ACC112 (cell line): Measurements from ENCODE around the gene HMGCR.
A peak's percentile ranks its signal among the peaks of the same experiment; 100 is the strongest.

Experiments
- H2AFZ ChIP-seq: fragments of 200-600 bp; sonication (generic); one replicate; pipeline ENCODE4 v1.6.0; 2017; ENCODE audit warnings: antibody characterized with exemption, low read length; ENCODE audit not compliant: unreplicated experiment
- H3K27ac ChIP-seq: fragments of 200-600 bp; sonication (generic); 2 replicates; pipeline ENCODE4 v1.5.1; 2014; ENCODE audit warnings: low read depth, mild to moderate bottlenecking, antibody characterized with exemption, low read length, moderate library complexity
- H3K27me3 ChIP-seq: fragments of 200-600 bp; sonication (generic); 2 replicates; pipeline ENCODE4 v1.6.1; 2014; ENCODE audit warnings: mild to moderate bottlenecking, antibody characterized with exemption, low read length, moderate library complexity, mixed read lengths; ENCODE audit not compliant: insufficient read depth
- H3K36me3 ChIP-seq: fragments of 200-600 bp; sonication (generic); 2 replicates; pipeline ENCODE4 v1.6.1; 2016; ENCODE audit warnings: mild to moderate bottlenecking, antibody characterized with exemption, low read length, moderate library complexity, mixed read lengths; ENCODE audit not compliant: insufficient read depth
- H3K4me1 ChIP-seq: fragments of 200-600 bp; sonication (generic); one replicate; pipeline ENCODE4 v1.6.1; 2016; ENCODE audit warnings: low read length, mixed read lengths; ENCODE audit not compliant: insufficient read depth, unreplicated experiment, control insufficient read depth
- H3K4me3 ChIP-seq: fragments of 200-600 bp; sonication (generic); 2 replicates; pipeline ENCODE4 v1.5.1; 2014; ENCODE audit warnings: mild to moderate bottlenecking, low read depth, low read length
- H3K79me2 ChIP-seq: fragments of 200-600 bp; sonication (generic); one replicate; pipeline ENCODE4 v1.6.0; 2016; ENCODE audit warnings: low read length; ENCODE audit not compliant: control insufficient read depth, unreplicated experiment, insufficient read depth

HMGCR gene

GRCh38 chr5:75362474-75362975 lies 25.5 kb downstream of the HMGCR start:
- Histone ChIP-seq H3K27me3 (no peaks in the 10 kb centered on the region), H2AFZ (no peak overlapping the region), H3K36me3 (peaks cover 9% of the 10 kb centered on the region), H3K27ac (no peak overlapping the region), H3K4me3 (no peak overlapping the region), H3K79me2 (no peaks in the 10 kb centered on the region), H3K4me1 (peaks cover 6% of the 10 kb centered on the region)

- no peaks in the 10 kb centered on the region for H3K27me3 ChIP-seq
- H3K79me2 ChIP-seq = no peaks in the 10 kb centered on the region
- no peak overlapping the region for H2AFZ ChIP-seq
- peaks cover 11% of the 10 kb centered on the region for H3K4me1 ChIP-seq
- peaks cover 9% of the 10 kb centered on the region for H3K36me3 ChIP-seq
- no peak overlapping the region for H3K4me3 ChIP-seq
- no peak overlapping the region for H3K27ac ChIP-seq
These were observed 26.1 kb downstream of the HMGCR start for GRCh38 chr5:75363111-75363510.

- Histone ChIP-seq H3K36me3 (peaks cover 9% of the 10 kb centered on the region), H3K4me1 (peaks cover 18% of the 10 kb centered on the region), H3K79me2 (no peaks in the 10 kb centered on the region), H2AFZ (no peak overlapping the region), H3K27ac (no peak overlapping the region), H3K4me3 (no peak overlapping the region), H3K27me3 (no peaks in the 10 kb centered on the region)
These were observed 26.9 kb downstream of the HMGCR start for GRCh38 chr5:75363726-75364495.

GRCh38 chr5:75364571-75365280 lies 27.7 kb downstream of the HMGCR start:
- no peaks in the 10 kb centered on the region for H3K79me2 ChIP-seq
- H3K27ac ChIP-seq = no peak overlapping the region
- H3K27me3 ChIP-seq = no peaks in the 10 kb centered on the region
- peaks cover 2% of the 10 kb centered on the region for H3K36me3 ChIP-seq
- peaks cover 18% of the 10 kb centered on the region for H3K4me1 ChIP-seq
- no peak overlapping the region for H2AFZ ChIP-seq
- H3K4me3 ChIP-seq = no peak overlapping the region

- Histone ChIP-seq H3K27me3 (no peaks in the 10 kb centered on the region), H2AFZ (no peak overlapping the region), H3K4me1 (peaks cover 18% of the 10 kb centered on the region), H3K79me2 (no peaks in the 10 kb centered on the region), H3K27ac (no peak overlapping the region), H3K4me3 (no peak overlapping the region), H3K36me3 (no peaks in the 10 kb centered on the region; the same call in 1 of the 2 replicates)
These were observed 28.7 kb downstream of the HMGCR start for GRCh38 chr5:75365740-75366139.

- Histone ChIP-seq H3K4me1 (peaks cover 18% of the 10 kb centered on the region), H3K4me3 (no peak overlapping the region), H3K79me2 (no peaks in the 10 kb centered on the region), H3K27ac (peak overlapping the region; percentile 44; the same call in 1 of the 2 replicates), H3K27me3 (no peaks in the 10 kb centered on the region), H3K36me3 (no peaks in the 10 kb centered on the region), H2AFZ (no peak overlapping the region)
These were observed 29.8 kb downstream of the HMGCR start for GRCh38 chr5:75366787-75367186.

- Histone ChIP-seq H3K4me1 (peaks cover 18% of the 10 kb centered on the region), H3K4me3 (no peak overlapping the region), H3K27me3 (no peaks in the 10 kb centered on the region), H3K79me2 (no peaks in the 10 kb centered on the region), H3K27ac (peak overlapping the region; percentile 44; the same call in 1 of the 2 replicates), H2AFZ (no peak overlapping the region), H3K36me3 (no peaks in the 10 kb centered on the region)
These were observed 30.4 kb downstream of the HMGCR start for GRCh38 chr5:75367401-75367800.

GRCh38 chr5:75368391-75368790 lies 31.4 kb downstream of the HMGCR start:
- no peaks in the 10 kb centered on the region; the same call in 1 of the 2 replicates for H3K36me3 ChIP-seq
- peaks cover 18% of the 10 kb centered on the region for H3K4me1 ChIP-seq
- H3K27ac ChIP-seq = peak overlapping the region; percentile 31; the same call in 1 of the 2 replicates
- no peak overlapping the region for H3K4me3 ChIP-seq
- no peaks in the 10 kb centered on the region for H3K27me3 ChIP-seq
- H2AFZ ChIP-seq = no peak overlapping the region
- H3K79me2 ChIP-seq = no peaks in the 10 kb centered on the region

GRCh38 chr5:75373862-75374261 lies 36.8 kb downstream of the HMGCR start:
- Histone ChIP-seq H3K36me3 (peaks cover 2% of the 10 kb centered on the region; the same call in 1 of the 2 replicates), H3K27ac (no peak overlapping the region), H3K4me3 (no peak overlapping the region), H2AFZ (no peak overlapping the region), H3K4me1 (no peaks in the 10 kb centered on the region), H3K79me2 (no peaks in the 10 kb centered on the region), H3K27me3 (no peaks in the 10 kb centered on the region)

GRCh38 chr5:75374394-75374814 lies 37.4 kb downstream of the HMGCR start:
- H3K27me3 ChIP-seq = no peaks in the 10 kb centered on the region
- H3K36me3 ChIP-seq = peaks cover 2% of the 10 kb centered on the region; the same call in 1 of the 2 replicates
- H3K27ac ChIP-seq = no peak overlapping the region
- H3K4me1 ChIP-seq = no peaks in the 10 kb centered on the region
- H3K79me2 ChIP-seq = no peaks in the 10 kb centered on the region
- H2AFZ ChIP-seq = no peak overlapping the region
- no peak overlapping the region for H3K4me3 ChIP-seq
